Gastrocnemius medialis (tissue), 4 donors: ENCODE data around the gene CASP14.

Experiments used
- POLR2A ChIP-seq, 2 donors: fragments of 450-650 bp; IDR thresholded peaks; one replicate each; pipeline ENCODE4 v1.6.1; 2017; ENCODE audit warnings: antibody characterized with exemption in 2 of 2, mild to moderate bottlenecking in 2 of 2, moderate library complexity in 2 of 2
- TF ChIP-seq, protein P1 (sequence below), 5 experiments: fragments of 450-650 bp in 3 of 5; fragments of 200-600 bp in 2 of 5; sonication (generic) in 2 of 5; IDR thresholded peaks in 4 of 5; conservative IDR thresholded peaks in 1 of 5; 1 replicate in 4 of 5; 2 replicates in 1 of 5; pipeline ENCODE4 v1.5.1; 2016 to 2019; ENCODE audit warnings: antibody characterized with exemption in 5 of 5, mild to moderate bottlenecking in 3 of 5, moderate library complexity in 3 of 5

DNA sequence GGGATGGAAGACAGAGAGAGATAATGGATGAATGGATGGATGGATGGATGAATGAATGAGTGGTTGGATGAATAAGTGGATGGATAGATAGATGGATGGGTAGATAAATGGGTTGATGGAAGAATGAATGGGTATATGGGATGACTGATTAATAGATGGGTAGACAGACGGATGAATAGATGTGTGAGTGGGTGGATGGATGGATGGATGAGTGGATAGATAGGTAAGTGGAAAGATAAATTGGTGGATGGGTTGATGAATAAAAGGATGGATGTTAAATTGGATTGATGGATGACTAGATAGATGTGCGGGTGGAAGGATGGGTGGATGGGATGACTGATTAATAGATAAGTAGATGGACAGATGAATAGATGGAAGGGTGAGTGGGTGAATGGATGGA is 1.4 kb downstream of the CASP14 start:
- TF ChIP-seq, protein P1, sequence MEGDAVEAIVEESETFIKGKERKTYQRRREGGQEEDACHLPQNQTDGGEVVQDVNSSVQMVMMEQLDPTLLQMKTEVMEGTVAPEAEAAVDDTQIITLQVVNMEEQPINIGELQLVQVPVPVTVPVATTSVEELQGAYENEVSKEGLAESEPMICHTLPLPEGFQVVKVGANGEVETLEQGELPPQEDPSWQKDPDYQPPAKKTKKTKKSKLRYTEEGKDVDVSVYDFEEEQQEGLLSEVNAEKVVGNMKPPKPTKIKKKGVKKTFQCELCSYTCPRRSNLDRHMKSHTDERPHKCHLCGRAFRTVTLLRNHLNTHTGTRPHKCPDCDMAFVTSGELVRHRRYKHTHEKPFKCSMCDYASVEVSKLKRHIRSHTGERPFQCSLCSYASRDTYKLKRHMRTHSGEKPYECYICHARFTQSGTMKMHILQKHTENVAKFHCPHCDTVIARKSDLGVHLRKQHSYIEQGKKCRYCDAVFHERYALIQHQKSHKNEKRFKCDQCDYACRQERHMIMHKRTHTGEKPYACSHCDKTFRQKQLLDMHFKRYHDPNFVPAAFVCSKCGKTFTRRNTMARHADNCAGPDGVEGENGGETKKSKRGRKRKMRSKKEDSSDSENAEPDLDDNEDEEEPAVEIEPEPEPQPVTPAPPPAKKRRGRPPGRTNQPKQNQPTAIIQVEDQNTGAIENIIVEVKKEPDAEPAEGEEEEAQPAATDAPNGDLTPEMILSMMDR (IDR thresholded peaks at IDR 0.05 in 4 of 5, conservative IDR thresholded peaks at IDR 0.05 in 1 of 5), result no peak
- TF ChIP-seq POLR2A (IDR thresholded peaks at IDR 0.05), result no peak
